HL-60/S4 treated with phorbol 12-myristate 13-acetate at 8.2 ng/mL for 4 days and 3 days (cell line): ENCODE results near the gene WDR81.

ENCODE experiments used
- in situ Hi-C: fragments of 300-500 bp; cut with MboI; formaldehyde crosslinking; loops from 2 replicates; pipeline ENCODE4 v1.15.0; 2022; ENCODE audit warnings: low sequenced_read_pairs

The WDR81 gene

GRCh38 chr17:1776857-1777256, 52.4 kb downstream of the WDR81 start:
- in situ Hi-C loops: no loop called here

- in situ Hi-C loops: no loop called here
These were observed 55.1 kb downstream of the WDR81 start for GRCh38 chr17:1779571-1780131.

- in situ Hi-C loops: no loop called here
These were observed 57.7 kb downstream of the WDR81 start for GRCh38 chr17:1782171-1782567.

- in situ Hi-C loops: no loop called here
These were observed 58.8 kb downstream of the WDR81 start for GRCh38 chr17:1783271-1783670.

- in situ Hi-C loops: no loop called here
These were observed 59.5 kb downstream of the WDR81 start for GRCh38 chr17:1783834-1784611.

GRCh38 chr17:1785930-1786329, 61.4 kb downstream of the WDR81 start:
- in situ Hi-C loops: no loop called here

- in situ Hi-C loops: no loop called here
These were observed 62.2 kb downstream of the WDR81 start for GRCh38 chr17:1786708-1787107.

- in situ Hi-C loops: no loop called here
These were observed 62.9 kb downstream of the WDR81 start for GRCh38 chr17:1787301-1787902.
